Rectal smooth muscle tissue (tissue), 1 donor: ENCODE data around the gene CD46.

Source experiments
- H3K27ac ChIP-seq: one replicate; pipeline ENCODE4 v1.7.0; 2013; ENCODE audit warnings: low read depth, low read length, inconsistent platforms
- H3K27me3 ChIP-seq: one replicate; pipeline ENCODE4 v1.7.0; 2013; ENCODE audit warnings: low read length; ENCODE audit not compliant: control insufficient read depth, insufficient read depth
- H3K36me3 ChIP-seq: one replicate; pipeline ENCODE4 v1.7.0; 2013; ENCODE audit warnings: low read length; ENCODE audit not compliant: control insufficient read depth, insufficient read depth
- H3K4me1 ChIP-seq: one replicate; pipeline ENCODE4 v1.7.0; 2013; ENCODE audit warnings: low read length; ENCODE audit not compliant: control insufficient read depth, insufficient read depth
- H3K4me3 ChIP-seq: one replicate; pipeline ENCODE4 v1.7.0; 2013; ENCODE audit warnings: low read length
- H3K9ac ChIP-seq: one replicate; pipeline ENCODE4 v1.7.0; 2013; ENCODE audit warnings: low read length

The CD46 gene

DNA sequence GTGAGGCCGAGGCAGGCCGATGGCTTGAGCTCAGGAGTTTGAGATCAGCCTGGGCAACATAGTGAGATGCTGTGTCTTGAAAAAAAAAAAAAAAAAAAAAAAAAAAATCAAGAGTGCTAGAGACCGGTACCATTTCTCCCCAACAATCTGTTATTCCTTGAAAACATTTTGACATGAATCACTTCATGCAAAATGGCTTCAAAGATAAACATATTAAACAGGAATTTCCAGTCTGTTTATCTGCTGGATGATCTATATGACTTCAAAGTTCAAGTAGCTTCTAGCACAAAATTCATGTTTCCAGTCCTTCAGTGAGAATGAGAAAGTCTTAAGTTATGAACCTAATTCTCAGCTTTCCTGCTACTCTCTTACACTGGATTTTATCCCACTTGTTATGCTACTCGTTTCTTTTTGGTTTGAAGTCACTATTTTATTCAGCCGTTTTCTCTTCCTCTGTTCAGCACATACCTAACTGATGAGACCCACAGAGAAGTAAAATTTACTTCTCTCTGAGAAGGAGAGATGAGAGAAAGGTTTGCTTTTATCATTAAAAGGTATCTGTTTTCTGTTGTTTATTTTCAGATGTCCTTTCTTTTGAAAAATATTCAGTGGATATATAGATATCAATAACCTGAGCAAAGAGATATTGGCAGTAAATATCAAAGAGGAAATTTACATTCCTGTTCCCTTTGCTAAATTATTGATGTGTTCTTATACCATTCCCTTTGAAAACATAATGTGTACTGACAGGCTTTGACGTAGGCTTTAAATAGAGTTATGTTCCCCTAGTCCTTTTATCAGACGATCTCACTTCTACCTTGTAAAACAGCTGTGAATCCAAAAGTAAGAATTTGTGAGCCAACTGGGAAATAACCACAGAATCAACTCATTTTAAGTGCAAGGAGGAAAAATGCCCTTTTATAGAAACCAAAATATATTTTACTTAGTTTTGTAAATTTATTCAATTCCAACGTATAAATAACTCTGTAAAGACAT is 38.2 kb downstream of the CD46 start:
- Histone ChIP-seq H3K27ac (no peak overlapping the region), H3K4me1 (no peaks in the 10 kb centered on the region), H3K4me3 (no peak overlapping the region), H3K27me3 (no peaks in the 10 kb centered on the region), H3K9ac (no peak overlapping the region), H3K36me3 (no peaks in the 10 kb centered on the region)

DNA sequence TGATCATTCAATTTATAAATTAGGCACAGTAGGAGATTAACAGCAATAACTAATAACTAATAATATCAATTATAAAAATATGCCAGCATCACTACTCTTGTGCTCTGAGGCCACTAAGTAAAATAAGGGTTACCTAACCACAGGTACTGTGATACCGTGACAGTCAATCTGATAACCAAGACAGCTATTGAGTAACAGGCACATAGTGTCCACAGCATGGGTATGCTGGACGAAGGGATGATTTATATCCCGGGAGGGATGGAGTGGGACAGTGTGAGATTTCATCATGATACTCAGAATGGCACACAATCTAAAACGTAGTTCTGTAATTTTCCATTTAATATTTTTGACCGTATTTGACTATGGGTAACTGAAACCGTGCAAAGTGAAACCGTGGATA is 39.4 kb downstream of the CD46 start:
- Histone ChIP-seq H3K4me1 (no peaks in the 10 kb centered on the region), H3K36me3 (no peaks in the 10 kb centered on the region), H3K4me3 (no peak overlapping the region), H3K27me3 (no peaks in the 10 kb centered on the region), H3K9ac (no peak overlapping the region), H3K27ac (no peak overlapping the region)

DNA sequence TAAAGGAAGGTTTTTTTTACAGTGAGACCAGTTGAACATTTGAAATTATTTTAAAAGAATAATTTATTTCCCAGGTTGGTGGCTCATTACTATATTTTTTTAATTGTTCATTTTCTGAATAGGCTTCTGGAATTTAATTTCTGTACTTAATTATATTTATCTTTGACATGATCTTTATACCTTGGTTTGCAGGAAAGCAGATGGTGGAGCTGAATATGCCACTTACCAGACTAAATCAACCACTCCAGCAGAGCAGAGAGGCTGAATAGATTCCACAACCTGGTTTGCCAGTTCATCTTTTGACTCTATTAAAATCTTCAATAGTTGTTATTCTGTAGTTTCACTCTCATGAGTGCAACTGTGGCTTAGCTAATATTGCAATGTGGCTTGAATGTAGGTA is 41.5 kb downstream of the CD46 start:
- Histone ChIP-seq H3K9ac (no peak overlapping the region), H3K27ac (no peak overlapping the region), H3K27me3 (no peaks in the 10 kb centered on the region), H3K4me1 (no peaks in the 10 kb centered on the region), H3K36me3 (no peaks in the 10 kb centered on the region), H3K4me3 (no peak overlapping the region)

DNA sequence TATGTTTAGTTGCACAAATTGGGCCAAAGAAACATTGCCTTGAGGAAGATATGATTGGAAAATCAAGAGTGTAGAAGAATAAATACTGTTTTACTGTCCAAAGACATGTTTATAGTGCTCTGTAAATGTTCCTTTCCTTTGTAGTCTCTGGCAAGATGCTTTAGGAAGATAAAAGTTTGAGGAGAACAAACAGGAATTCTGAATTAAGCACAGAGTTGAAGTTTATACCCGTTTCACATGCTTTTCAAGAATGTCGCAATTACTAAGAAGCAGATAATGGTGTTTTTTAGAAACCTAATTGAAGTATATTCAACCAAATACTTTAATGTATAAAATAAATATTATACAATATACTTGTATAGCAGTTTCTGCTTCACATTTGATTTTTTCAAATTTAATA is 43.0 kb downstream of the CD46 start:
- Histone ChIP-seq H3K27me3 (no peaks in the 10 kb centered on the region), H3K4me3 (no peak overlapping the region), H3K36me3 (no peaks in the 10 kb centered on the region), H3K4me1 (no peaks in the 10 kb centered on the region), H3K9ac (no peak overlapping the region), H3K27ac (no peak overlapping the region)

DNA sequence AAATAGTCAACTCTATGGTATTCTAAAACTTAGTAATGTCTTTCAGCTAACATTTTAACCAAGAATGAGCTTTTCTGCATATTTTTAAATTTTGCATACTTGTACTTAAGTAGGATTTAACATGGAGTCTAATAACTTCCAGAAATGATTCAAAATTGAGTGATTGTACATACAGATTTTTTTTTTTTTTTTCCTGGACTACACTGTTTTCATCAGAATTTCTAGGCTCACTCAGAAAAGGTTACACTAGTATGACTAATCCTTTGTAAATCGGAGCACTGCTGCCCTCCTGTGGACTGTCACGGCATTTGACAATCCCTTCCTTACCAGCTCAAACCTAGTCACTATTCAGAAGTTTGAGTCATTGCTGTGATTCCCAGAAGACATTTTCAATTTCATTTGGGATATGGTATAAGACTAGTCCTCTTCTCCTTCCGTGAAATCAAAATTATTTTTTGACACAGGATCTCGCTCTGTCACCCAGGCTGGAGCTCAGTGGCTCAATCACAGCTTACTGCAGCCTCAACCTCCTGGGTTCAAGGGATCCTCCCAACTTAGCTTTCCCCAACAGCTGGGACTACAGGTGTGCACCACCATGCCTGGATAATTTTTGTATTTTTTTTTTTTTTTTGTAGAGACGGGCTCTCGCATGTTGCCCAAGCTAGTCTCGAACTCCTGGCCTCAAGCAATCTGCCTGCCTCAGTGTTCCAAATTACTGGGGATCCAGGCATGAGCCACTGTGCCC is 45.5 kb downstream of the CD46 start:
- no peak overlapping the region for H3K27ac ChIP-seq
- H3K36me3 ChIP-seq: peaks cover 8% of the 10 kb centered on the region

DNA sequence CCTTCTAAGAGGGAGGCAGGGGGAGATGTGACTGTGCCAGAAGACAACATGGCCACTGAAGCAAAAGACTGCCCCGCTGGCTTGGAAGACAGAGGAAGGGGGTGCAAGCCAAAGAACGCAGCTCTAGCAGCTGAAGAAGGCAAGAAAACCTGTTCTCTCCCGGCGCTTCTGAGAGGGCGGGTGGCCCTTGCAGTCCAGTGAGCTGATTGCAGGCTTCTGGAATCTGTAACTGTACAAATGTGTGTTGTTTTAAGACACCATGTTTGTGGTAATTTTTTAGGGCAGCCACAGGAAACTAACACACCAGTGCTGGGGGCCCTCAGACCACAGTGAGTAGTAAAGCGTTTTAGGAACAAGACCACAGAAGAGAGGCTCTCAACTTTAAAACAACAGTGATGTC is 47.0 kb downstream of the CD46 start:
- no peak overlapping the region for H3K9ac ChIP-seq

More for the DNA sequence above, 45.5 kb downstream of the CD46 start:
- Histone ChIP-seq H3K27me3 (no peaks in the 10 kb centered on the region), H3K4me3 (no peak overlapping the region), H3K9ac (no peak overlapping the region), H3K4me1 (no peaks in the 10 kb centered on the region)

DNA sequence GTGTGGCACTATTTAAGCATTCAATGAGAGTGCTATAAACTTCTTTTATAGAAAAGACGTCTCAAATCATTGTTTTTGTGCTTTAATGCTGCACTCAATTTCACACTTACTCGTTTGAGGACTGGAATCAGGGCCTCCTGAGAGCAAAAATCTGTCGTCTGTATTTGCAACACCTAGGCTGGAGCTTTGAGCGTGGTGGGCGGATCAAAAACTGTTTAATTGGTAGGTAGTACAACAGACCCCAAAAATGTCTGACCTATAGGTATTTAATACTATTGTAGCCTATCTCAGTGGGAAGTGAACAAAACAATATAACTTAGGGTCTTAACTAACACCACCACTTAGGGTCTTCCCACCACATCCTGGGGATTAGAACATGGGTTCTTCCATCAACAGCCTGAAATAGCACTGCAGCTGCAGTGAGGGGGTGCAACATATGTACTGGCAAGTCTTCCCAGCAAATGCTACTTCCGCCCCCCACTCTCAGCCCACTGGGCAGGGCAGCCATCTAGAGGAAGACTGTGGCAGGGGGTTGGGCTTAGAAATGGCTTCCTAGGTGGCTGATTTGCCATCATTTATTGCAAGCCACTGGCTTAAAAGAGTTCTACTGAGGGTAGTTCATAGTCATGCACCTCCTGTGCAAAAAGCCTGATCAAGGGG is 48.3 kb downstream of the CD46 start:
- peaks cover 26% of the 10 kb centered on the region for H3K36me3 ChIP-seq
- no peak overlapping the region for H3K27ac ChIP-seq
- no peaks in the 10 kb centered on the region for H3K4me1 ChIP-seq
- no peak overlapping the region for H3K9ac ChIP-seq
- no peak overlapping the region for H3K4me3 ChIP-seq
- H3K27me3 ChIP-seq: no peaks in the 10 kb centered on the region

More for the DNA sequence above, 47.0 kb downstream of the CD46 start:
- Histone ChIP-seq H3K4me3 (no peak overlapping the region), H3K27me3 (no peaks in the 10 kb centered on the region), H3K27ac (no peak overlapping the region), H3K36me3 (peaks cover 14% of the 10 kb centered on the region), H3K4me1 (no peaks in the 10 kb centered on the region)

DNA sequence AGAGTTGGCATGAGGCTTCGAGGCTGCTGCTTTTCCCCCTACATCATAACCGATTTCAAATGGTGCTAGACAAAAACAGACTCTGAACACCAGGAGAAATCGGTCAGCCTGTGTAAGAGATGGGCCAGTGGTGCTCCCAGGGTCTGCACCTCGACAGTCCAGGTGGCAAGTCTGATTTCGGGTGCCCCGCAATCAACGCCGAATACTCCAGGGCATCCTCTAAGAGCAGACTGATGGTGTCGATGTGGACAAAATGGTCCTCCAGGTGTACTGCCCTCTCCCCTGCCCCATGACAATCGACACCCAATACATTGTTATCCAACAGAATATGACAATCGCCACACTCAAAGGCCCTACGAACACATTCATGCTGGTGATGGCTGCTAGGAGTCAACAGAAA is 50.0 kb downstream of the CD46 start:
- H3K27ac ChIP-seq: no peak overlapping the region
- H3K9ac ChIP-seq: no peak overlapping the region
- peaks cover 12% of the 10 kb centered on the region for H3K4me1 ChIP-seq
- peaks cover 41% of the 10 kb centered on the region for H3K36me3 ChIP-seq
- no peak overlapping the region for H3K4me3 ChIP-seq
- H3K27me3 ChIP-seq: no peaks in the 10 kb centered on the region

DNA sequence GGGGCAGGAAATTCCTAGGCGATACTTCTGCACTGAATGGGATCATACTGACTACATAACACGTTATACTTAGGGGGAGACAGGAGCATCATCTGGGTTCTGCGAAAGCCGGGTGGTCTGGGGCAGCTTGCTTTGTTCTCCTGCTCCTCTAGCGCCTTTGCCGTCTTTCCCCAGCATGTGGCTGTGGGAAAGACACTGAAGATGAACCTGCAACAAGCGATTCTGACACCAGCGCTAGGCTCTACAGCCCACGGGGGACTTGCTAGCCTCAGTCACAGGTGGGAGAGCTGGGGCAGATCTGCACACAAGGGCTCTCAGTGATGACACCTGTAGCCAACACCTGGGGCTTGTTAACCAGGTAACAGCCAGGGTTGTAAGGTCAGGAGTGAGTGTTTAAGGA is 51.8 kb downstream of the CD46 start:
- Histone ChIP-seq H3K4me3 (no peak overlapping the region), H3K36me3 (peaks cover 56% of the 10 kb centered on the region), H3K27me3 (no peaks in the 10 kb centered on the region), H3K9ac (no peak overlapping the region), H3K4me1 (peaks cover 24% of the 10 kb centered on the region), H3K27ac (no peak overlapping the region)

DNA sequence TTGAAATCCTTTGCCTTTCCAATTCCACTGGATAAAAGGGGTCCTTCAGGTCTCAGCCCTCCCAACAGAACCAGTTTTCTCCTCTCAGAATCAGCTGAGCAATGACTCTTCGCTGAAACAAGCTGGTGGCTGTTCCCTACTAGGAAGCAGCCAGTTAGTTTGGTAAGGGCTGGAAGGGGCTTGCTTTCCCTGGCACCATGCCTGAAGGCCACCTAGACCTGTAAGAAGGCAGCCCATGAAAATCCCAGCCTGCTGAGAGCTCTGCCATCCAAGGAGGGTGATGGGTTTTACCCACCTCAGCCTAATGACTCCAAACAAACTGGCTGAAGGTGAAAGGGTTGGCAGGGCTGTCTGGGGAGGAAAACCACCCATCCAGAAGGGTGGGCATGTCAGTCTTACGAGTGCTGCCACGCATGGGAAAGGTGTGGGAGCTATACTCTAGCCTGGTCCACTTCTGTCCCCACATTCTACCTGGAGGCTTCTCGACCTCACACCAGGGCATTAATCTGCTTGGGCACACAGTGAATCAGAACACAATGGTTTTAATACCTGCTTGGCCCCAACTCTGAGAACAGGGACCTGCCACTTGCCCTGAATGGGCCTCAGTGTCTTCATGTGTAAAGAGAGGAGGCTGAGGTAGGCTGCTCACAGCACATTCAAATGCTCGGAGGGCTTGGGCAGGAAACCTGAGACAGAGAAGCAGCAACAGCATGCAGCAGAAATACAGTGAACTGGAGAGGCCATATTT is 53.0 kb downstream of the CD46 start:
- H3K4me1 ChIP-seq: peaks cover 30% of the 10 kb centered on the region
- H3K9ac ChIP-seq: no peak overlapping the region
- peaks cover 62% of the 10 kb centered on the region for H3K36me3 ChIP-seq
- H3K27me3 ChIP-seq: no peaks in the 10 kb centered on the region
- H3K27ac ChIP-seq: peak overlapping the region; percentile 40
- H3K4me3 ChIP-seq: no peak overlapping the region

DNA sequence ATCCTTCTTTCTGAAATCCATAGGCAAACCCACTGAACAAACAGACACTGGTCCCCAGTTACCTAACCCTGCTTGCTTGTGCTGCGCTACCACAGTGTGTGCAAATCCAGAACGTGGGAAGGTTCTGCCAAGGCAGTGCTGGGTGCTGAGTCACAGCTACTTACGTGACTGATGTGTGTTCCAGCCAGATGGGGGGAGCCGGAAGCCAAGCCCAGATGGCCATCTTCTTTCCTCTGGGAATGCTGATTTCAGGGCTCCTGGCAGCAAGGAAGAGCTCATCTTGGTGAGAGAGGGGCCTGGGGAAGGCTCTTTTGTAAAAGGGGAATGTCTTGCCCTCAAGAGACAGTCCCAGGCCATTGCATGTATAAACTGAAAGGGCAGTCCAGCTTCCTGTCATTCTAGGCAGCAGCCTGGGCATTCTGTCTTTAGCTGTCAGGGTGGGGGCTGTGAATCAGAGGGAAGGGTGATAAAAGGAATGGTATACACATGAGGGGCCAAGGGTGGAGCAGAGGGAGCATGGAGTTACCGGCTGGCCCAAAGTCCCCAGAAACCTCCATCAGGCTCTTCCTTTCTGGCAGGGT is 54.1 kb downstream of the CD46 start:
- Histone ChIP-seq H3K4me1 (peaks cover 40% of the 10 kb centered on the region), H3K9ac (no peak overlapping the region), H3K4me3 (no peak overlapping the region), H3K27me3 (no peaks in the 10 kb centered on the region), H3K36me3 (peaks cover 69% of the 10 kb centered on the region), H3K27ac (peak overlapping the region; percentile 40)
